B cell (primary cell): ENCODE measurements around the gene LRRC4B.

Experiments
- EZH2 ChIP-seq: IDR thresholded peaks from 2 replicates; pipeline ENCODE4 v1.6.1; 2012; ENCODE audit warnings: borderline replicate concordance, low read depth, mild to moderate bottlenecking, moderate library complexity, low read length; ENCODE audit not compliant: insufficient read depth, poor library complexity, severe bottlenecking
- TF ChIP-seq, protein P1 (sequence below): fragments of 200-600 bp; IDR thresholded peaks from one replicate; pipeline ENCODE4 v1.8.0; 2022; ENCODE audit warnings: antibody characterized with exemption, mild to moderate bottlenecking

DNA sequence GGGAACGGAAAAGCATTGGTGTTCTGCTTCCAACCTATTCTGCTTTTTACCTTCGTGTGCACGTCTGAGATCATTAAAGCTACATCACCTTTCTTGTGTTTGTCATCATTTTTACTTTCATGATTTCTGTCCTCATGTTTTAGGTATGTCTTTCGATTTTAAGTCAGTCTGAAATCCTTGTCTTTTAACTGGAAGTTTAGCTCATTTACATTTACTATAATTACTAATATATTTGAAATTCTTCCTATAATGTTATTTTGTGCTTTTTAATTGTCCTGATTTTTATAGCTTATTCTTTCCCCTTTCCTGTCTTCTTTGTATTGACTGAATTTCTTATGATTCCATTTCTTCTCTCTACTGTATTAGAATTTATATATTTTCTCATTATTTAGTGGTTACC is 35.3 kb downstream of the LRRC4B start:
- TF ChIP-seq, protein P1, sequence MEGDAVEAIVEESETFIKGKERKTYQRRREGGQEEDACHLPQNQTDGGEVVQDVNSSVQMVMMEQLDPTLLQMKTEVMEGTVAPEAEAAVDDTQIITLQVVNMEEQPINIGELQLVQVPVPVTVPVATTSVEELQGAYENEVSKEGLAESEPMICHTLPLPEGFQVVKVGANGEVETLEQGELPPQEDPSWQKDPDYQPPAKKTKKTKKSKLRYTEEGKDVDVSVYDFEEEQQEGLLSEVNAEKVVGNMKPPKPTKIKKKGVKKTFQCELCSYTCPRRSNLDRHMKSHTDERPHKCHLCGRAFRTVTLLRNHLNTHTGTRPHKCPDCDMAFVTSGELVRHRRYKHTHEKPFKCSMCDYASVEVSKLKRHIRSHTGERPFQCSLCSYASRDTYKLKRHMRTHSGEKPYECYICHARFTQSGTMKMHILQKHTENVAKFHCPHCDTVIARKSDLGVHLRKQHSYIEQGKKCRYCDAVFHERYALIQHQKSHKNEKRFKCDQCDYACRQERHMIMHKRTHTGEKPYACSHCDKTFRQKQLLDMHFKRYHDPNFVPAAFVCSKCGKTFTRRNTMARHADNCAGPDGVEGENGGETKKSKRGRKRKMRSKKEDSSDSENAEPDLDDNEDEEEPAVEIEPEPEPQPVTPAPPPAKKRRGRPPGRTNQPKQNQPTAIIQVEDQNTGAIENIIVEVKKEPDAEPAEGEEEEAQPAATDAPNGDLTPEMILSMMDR = no peak
- TF ChIP-seq EZH2 = no peak
